RPMI8226 (cell line): Measurements from ENCODE around the gene FOXK1.
A peak's percentile ranks its signal among the peaks of the same experiment; 100 is the strongest.
"Not testable (repeated sequence)": the region's sequence is repeated elsewhere in the genome, so short reads cannot be mapped to it uniquely, and the experiment has no call there.

Source experiments
- DNase-seq: peaks from one replicate; pipeline ENCODE4 v3.0.0-alpha.2; 2015

FOXK1 gene

GRCh38 chr7:4802577-4802976 lies 120.5 kb downstream of the FOXK1 start:
- DNase-seq, result not testable (repeated sequence)

GRCh38 chr7:4803397-4804241 lies 121.5 kb downstream of the FOXK1 start:
- DNase-seq, result no peak

GRCh38 chr7:4805110-4805983 lies 123.3 kb downstream of the FOXK1 start:
- DNase-seq, result peak; percentile 73

GRCh38 chr7:4805984-4806300 lies 123.8 kb downstream of the FOXK1 start:
- DNase-seq, result no peak

GRCh38 chr7:4806983-4807597 lies 125.0 kb downstream of the FOXK1 start:
- no peak for DNase-seq

- DNase-seq, result no peak
These were observed 125.5 kb downstream of the FOXK1 start for GRCh38 chr7:4807598-4808016.

- no peak for DNase-seq
These were observed 125.9 kb downstream of the FOXK1 start for GRCh38 chr7:4808026-4808425.

GRCh38 chr7:4808565-4808964 lies 126.5 kb downstream of the FOXK1 start:
- no peak for DNase-seq

- DNase-seq, result no peak
These were observed 127.0 kb downstream of the FOXK1 start for GRCh38 chr7:4809091-4809591.

GRCh38 chr7:4809666-4810065 lies 127.6 kb downstream of the FOXK1 start:
- DNase-seq, result no peak

- DNase-seq, result no peak
These were observed 132.3 kb downstream of the FOXK1 start for GRCh38 chr7:4814433-4814832.

GRCh38 chr7:4815121-4815520 lies 133.0 kb downstream of the FOXK1 start:
- no peak for DNase-seq

GRCh38 chr7:4815609-4816418 lies 133.7 kb downstream of the FOXK1 start:
- no peak for DNase-seq

GRCh38 chr7:4816419-4817080 lies 134.5 kb downstream of the FOXK1 start:
- no peak for DNase-seq

GRCh38 chr7:4817178-4817901 lies 135.2 kb downstream of the FOXK1 start:
- no peak for DNase-seq

- DNase-seq, result no peak
These were observed 136.1 kb downstream of the FOXK1 start for GRCh38 chr7:4818000-4818794.

- DNase-seq, result no peak
These were observed 137.7 kb downstream of the FOXK1 start for GRCh38 chr7:4819560-4820404.

- DNase-seq, result no peak
These were observed 138.4 kb downstream of the FOXK1 start for GRCh38 chr7:4820405-4820966.
